OCI-LY3 (cell line): ENCODE results near the gene HSDL2.

ENCODE experiments used
- CTCF ChIP-seq: fragments of 200-600, 300-600 bp; sonication (generic); IDR thresholded peaks from 2 replicates; pipeline ENCODE4 v1.5.1; 2014; ENCODE audit warnings: antibody characterized with exemption, low read length, low read depth
- EZH2phosphoT487 ChIP-seq: fragments of 200-600 bp; shearing (Covaris generic); IDR thresholded peaks from 2 replicates; pipeline ENCODE4 v1.6.1; 2018; ENCODE audit warnings: antibody characterized with exemption, mixed run types, low read depth

GRCh38 chr9:112396416-112396815 is 16.5 kb downstream of the HSDL2 start:
- TF ChIP-seq EZH2phosphoT487 (no peak), CTCF (no peak)
